ENCODE measurements around the gene PLA2G2C.
A peak's percentile ranks its signal among the peaks of the same experiment; 100 is the strongest.

Gene PLA2G2C

GRCh38 chr1:20202166-20202565 is 15.8 kb upstream of the PLA2G2C start:
- no peak for DNase-seq

- no peak for DNase-seq
Measured at GRCh38 chr1:20200966-20201365, 14.6 kb upstream of the PLA2G2C start.

GRCh38 chr1:20199840-20200239 is 13.5 kb upstream of the PLA2G2C start:
- DNase-seq: no peak

GRCh38 chr1:20199403-20199802 is 13.1 kb upstream of the PLA2G2C start:
- DNase-seq: no peak

- DNase-seq: no peak
Measured at GRCh38 chr1:20198918-20199317, 12.6 kb upstream of the PLA2G2C start.

- DNase-seq: no peak
Measured at GRCh38 chr1:20198296-20198695, 12.0 kb upstream of the PLA2G2C start.

- no peak for DNase-seq
Measured at GRCh38 chr1:20197329-20197791, 11.0 kb upstream of the PLA2G2C start.

- DNase-seq: no peak
Measured at GRCh38 chr1:20195462-20195780, 9.1 kb upstream of the PLA2G2C start.

- DNase-seq: peak; percentile 72
Measured at GRCh38 chr1:20194757-20195461, 8.6 kb upstream of the PLA2G2C start.

GRCh38 chr1:20194224-20194623 is 7.9 kb upstream of the PLA2G2C start:
- DNase-seq: no peak

GRCh38 chr1:20192871-20193411 is 6.6 kb upstream of the PLA2G2C start:
- DNase-seq: no peak

- no peak for DNase-seq
Measured at GRCh38 chr1:20192364-20192763, 6.0 kb upstream of the PLA2G2C start.

- no peak for DNase-seq
Measured at GRCh38 chr1:20191266-20191825, 5.0 kb upstream of the PLA2G2C start.

- DNase-seq: no peak
Measured at GRCh38 chr1:20190256-20191160, 4.2 kb upstream of the PLA2G2C start.

- DNase-seq: no peak
Measured at GRCh38 chr1:20189664-20190063, 3.3 kb upstream of the PLA2G2C start.

- DNase-seq: no peak
Measured at GRCh38 chr1:20188455-20188817, 2.1 kb upstream of the PLA2G2C start.

- no peak for DNase-seq
Measured at GRCh38 chr1:20187813-20188454, 1.6 kb upstream of the PLA2G2C start.

GRCh38 chr1:20187103-20187812 is 940 bp upstream of the PLA2G2C start:
- DNase-seq: no peak

- no peak for DNase-seq
Measured at GRCh38 chr1:20184997-20185833, 1.1 kb downstream of the PLA2G2C start.

- DNase-seq: no peak
Measured at GRCh38 chr1:20184481-20184900, 1.8 kb downstream of the PLA2G2C start.

GRCh38 chr1:20183616-20184271 is 2.6 kb downstream of the PLA2G2C start:
- DNase-seq: no peak
